ENCODE data around the gene INSC.

GRCh38 chr11:15289723-15290122 lies 175.0 kb downstream of the INSC start:
- TF ChIP-seq ISL1 (CRISPR knock-in tag; IDR thresholded peaks at IDR 0.05) (no peak), TCF4 (CRISPR knock-in tag; IDR thresholded peaks at IDR 0.05; ENCODE audit: borderline replicate concordance) (no peak), PATZ1 (CRISPR knock-in tag; IDR thresholded peaks at IDR 0.05; ENCODE audit: borderline replicate concordance) (no peak), BACH2 (CRISPR knock-in tag; IDR thresholded peaks at IDR 0.05; ENCODE audit: borderline replicate concordance) (no peak), GLIS3 (CRISPR knock-in tag; IDR thresholded peaks at IDR 0.05) (no peak), ZFP30 (CRISPR knock-in tag; IDR thresholded peaks at IDR 0.05) (no peak), ARNTL (CRISPR knock-in tag; IDR thresholded peaks at IDR 0.05; ENCODE audit: borderline replicate concordance, low read depth) (no peak), CSDC2 (CRISPR knock-in tag; IDR thresholded peaks at IDR 0.05) (no peak), POU6F1 (CRISPR knock-in tag; IDR thresholded peaks at IDR 0.05; ENCODE audit: borderline replicate concordance, low read depth) (no peak), RARB (CRISPR knock-in tag; IDR thresholded peaks at IDR 0.05) (no peak)
- TF ChIP-seq, protein P1, sequence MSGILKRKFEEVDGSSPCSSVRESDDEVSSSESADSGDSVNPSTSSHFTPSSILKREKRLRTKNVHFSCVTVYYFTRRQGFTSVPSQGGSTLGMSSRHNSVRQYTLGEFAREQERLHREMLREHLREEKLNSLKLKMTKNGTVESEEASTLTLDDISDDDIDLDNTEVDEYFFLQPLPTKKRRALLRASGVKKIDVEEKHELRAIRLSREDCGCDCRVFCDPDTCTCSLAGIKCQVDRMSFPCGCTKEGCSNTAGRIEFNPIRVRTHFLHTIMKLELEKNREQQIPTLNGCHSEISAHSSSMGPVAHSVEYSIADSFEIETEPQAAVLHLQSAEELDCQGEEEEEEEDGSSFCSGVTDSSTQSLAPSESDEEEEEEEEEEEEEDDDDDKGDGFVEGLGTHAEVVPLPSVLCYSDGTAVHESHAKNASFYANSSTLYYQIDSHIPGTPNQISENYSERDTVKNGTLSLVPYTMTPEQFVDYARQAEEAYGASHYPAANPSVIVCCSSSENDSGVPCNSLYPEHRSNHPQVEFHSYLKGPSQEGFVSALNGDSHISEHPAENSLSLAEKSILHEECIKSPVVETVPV (CRISPR knock-in tag; IDR thresholded peaks at IDR 0.05) = no peak
